Ishikawa (cell line): ENCODE measurements around the gene PSPN.

Source experiments
- CEBPB ChIP-seq: IDR thresholded peaks from 2 replicates; pipeline ENCODE4 v1.6.1; 2012
- CREB1 ChIP-seq: IDR thresholded peaks from 2 replicates; pipeline ENCODE4 v1.6.1; 2012; ENCODE audit warnings: low read depth
- EGR1 ChIP-seq: IDR thresholded peaks from 2 replicates; pipeline ENCODE4 v1.6.1; 2012
- EP300 ChIP-seq: IDR thresholded peaks from 2 replicates; pipeline ENCODE4 v1.6.1; 2012; ENCODE audit warnings: borderline replicate concordance
- FOXM1 ChIP-seq: IDR thresholded peaks from 2 replicates; pipeline ENCODE4 v1.6.1; 2012; ENCODE audit warnings: low read depth, borderline replicate concordance
- NFIC ChIP-seq: IDR thresholded peaks from 2 replicates; pipeline ENCODE4 v1.6.1; 2012
- RAD21 ChIP-seq: IDR thresholded peaks from 2 replicates; pipeline ENCODE4 v1.6.1; 2012; ENCODE audit warnings: low read depth
- REST ChIP-seq: IDR thresholded peaks from 2 replicates; pipeline ENCODE4 v1.6.1; 2012; ENCODE audit warnings: low read depth, mild to moderate bottlenecking
- TAF1 ChIP-seq: IDR thresholded peaks from 2 replicates; pipeline ENCODE4 v1.6.1; 2012; ENCODE audit warnings: low read depth, mild to moderate bottlenecking
- TCF12 ChIP-seq: IDR thresholded peaks from 2 replicates; pipeline ENCODE4 v1.6.1; 2012; ENCODE audit warnings: low read depth
- TEAD4 ChIP-seq: IDR thresholded peaks from 2 replicates; pipeline ENCODE4 v1.6.1; 2012
- USF1 ChIP-seq: IDR thresholded peaks from 2 replicates; pipeline ENCODE4 v1.6.1; 2012
- YY1 ChIP-seq: IDR thresholded peaks from 2 replicates; pipeline ENCODE4 v1.6.1; 2012; ENCODE audit warnings: low read depth
- TF ChIP-seq, protein P1 (sequence below): IDR thresholded peaks from 2 replicates; pipeline ENCODE4 v1.6.1; 2012

- TF ChIP-seq EP300 (no peak), YY1 (no peak), TCF12 (no peak), TAF1 (no peak), CREB1 (no peak), TEAD4 (no peak), REST (no peak), FOXM1 (no peak), EGR1 (no peak), RAD21 (no peak), NFIC (no peak), USF1 (no peak), CEBPB (no peak)
- TF ChIP-seq, protein P1, sequence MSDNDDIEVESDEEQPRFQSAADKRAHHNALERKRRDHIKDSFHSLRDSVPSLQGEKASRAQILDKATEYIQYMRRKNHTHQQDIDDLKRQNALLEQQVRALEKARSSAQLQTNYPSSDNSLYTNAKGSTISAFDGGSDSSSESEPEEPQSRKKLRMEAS: no peak
These were observed 19.1 kb upstream of the PSPN start for GRCh38 chr19:6394831-6395230.
